GM21367 (cell line): ENCODE measurements around the gene AICDA.
"Not testable (repeated sequence)": the region's sequence is repeated elsewhere in the genome, so short reads cannot be mapped to it uniquely, and the experiment has no call there.

Source experiments
- ATAC-seq: cut with Tn5 transposase; IDR thresholded peaks from one replicate; pipeline ENCODE4 v1.9.1; 2021; ENCODE audit not compliant: unreplicated experiment

Gene AICDA

DNA sequence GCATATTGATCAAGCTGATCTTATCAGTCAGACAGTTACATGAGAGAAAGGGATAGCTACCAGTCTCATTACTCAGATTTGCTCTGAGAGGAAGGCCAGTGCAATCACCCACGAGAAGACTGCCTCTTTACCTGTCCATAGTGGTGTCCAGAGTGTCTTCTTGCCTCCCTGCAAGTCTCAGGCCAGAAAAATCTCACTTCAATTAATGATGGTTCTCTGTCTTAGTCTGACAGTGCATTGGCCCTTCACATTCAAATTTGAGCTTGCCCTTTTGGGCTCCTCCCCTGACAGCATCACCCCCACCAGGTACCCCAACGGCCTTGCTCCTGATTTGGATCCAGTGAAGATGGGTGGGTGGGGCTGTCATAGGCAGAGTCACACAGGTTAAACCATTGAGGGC, at the start of gene AICDA:
Gene AICDA (minus strand): TSS at position 231 of the 400 bp plus-strand sequence. CDS start 92 bp downstream, at position 139.
- ATAC-seq, result no peak

DNA sequence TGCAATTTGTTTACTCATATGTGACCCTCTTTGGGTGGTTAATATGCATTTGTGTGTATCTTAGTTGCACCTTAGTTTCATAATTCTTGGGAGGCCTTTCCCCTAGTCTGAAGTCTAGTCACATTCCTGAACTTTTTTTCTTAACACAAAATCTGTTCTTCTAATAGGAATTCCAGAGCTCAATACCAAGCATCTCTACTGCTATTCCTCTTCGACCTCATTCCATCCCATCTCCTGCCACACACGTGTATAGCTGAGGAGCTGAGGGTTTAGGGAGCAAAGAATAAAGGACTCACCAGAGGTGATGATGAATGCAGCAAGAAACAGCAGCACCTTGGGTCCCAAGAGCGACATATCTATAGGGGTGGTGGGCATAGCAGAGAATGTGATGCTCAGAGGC, 49.1 kb upstream of the AICDA start:
- ATAC-seq, result no peak

DNA sequence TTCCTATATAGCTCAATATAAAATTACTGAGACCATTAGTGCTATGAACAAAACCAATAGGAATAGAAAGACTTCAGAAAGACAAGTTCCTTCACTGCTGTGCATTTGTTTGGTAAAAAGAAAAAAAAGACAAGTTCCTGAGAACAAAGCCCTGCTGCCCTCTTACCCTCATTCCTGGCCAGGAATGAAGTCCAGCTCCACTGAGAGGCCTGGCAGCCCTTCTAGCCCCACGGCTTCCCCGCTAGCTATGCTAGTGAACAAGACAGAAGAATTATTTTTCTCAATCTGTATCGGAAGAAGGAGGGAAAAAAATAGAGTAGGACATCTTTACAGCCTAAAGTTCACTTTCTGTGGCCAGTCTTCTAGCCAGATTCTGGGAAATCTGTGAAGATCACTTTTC, 48.4 kb upstream of the AICDA start:
- no peak for ATAC-seq

DNA sequence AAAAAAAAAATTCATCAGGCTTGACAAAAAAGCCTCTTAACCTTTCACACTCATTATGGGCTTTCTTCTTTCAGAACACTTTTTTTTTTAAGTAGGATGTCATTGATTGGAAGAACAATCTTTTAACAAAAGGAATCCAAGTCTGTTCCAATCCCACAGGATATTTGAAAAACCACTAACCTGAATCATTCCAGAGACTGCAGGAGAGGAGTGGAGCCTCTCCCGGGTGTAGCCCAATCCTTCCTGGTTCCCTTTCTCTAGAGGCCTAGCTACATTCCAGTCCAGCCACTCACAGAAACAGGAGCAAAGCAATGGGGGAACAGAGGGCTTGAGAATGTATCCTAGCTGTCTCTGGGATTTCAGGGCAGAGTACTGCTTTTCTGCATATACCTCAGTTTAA, 45.7 kb upstream of the AICDA start:
- no peak for ATAC-seq

DNA sequence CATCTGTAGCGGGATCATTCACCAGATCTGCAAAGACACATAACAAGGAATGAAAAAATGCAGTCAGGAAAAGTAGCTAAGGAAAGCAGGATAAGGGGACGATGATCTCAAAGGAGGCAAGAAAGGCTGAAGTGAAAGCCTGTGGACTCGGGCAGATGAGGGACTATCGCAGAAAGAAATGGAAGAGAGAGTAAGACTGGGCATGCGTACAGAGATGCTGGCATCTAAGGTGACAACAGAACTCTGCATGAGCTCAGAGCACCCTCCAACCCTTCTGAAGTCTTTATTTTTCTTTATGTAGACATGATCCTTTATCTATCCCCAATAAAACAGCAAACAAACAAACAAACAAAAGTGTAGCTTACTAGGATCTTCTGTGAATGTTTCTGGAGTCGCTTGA, 42.8 kb upstream of the AICDA start:
- no peak for ATAC-seq

DNA sequence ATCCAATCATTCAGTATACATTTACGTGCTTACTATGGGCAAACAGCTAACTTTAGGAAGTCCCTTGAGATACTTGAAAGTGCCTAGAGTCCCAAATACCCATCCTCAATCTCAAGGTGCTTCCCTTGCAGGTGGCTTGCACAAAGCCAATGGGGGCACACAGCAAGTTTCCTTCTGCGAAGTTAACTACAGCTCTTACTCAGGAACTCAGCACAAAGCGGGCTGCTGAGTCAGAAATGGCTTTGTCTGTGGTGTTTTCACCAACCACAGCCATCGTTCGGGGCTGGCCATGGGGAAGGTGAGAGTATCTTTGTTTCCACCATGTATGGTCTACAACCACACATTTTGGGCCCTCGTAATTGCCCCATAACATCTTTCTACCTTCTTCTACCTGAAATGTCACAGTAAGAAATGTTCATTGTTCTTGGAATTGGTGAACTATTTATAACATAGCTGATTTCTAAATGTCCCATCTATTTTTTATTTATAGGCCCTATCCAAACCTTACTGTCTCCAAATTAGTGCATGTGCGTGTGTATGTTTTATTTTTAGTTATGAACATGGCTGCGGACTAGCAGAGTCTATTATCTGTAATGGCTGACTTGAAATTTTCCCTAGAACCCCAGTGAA, 36.0 kb upstream of the AICDA start:
- peak; percentile 70 for ATAC-seq

DNA sequence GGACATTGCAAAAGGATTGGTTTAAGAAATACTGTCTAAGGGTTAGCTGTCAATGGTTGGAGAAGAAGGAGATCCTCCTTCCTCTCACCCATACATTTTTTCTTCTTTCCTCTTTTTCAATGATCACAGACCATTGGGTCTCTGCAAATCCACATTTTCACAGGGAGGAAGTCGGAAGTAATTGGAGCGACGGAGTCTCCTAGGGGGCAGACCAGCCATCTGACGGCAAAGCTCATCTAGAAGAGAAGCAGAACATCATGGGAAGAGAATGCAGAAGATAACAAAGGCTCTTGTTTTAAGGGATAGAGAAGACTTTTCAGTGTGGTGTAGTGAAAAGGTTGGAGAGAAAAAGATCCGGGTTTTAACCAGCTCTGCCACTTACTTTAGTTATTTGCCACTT, 35.3 kb upstream of the AICDA start:
- no peak for ATAC-seq

DNA sequence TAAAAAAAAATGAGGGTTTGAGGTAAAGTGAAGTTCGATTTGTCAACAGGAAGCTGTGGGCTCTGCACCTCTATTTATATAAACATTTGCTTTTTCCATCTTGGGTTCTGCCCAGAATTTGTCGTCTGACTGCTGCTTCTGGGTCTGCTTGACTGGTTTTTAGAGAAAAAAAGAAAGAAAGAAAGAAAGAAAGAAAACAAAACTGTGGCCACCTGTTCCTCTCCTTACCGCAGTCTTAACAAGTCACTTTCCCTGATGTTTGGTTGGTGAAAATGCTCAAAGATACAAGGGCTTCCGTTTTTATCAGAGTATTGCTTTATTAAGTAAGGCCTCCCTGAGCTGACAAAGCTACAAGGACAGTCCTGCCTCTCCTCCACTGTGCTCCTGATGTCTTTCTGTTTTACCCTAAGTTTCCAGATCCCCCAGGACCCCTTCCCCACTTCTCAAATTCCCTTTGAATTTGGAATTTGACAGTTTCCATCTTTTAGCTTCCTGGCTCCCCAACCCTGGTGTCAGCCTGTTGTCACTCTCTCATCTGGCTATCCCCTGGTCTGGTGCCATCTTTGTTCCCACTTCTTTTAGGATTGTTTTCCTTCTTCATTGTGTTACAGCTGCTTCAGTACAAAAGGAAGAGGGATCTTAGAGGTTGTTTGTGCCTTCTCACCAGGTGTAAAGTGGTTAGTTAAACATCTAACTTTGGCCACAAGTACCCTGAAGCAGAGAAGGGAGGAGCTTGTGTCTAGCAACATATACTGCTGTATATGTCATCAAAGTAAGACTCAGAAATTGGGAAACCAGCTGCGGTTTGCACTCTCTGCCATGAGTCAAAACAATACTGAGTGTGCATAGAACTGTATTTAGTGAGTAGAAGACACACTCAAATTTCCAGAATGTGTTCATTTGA, 31.9 kb upstream of the AICDA start:
- peak; percentile 63 for ATAC-seq

DNA sequence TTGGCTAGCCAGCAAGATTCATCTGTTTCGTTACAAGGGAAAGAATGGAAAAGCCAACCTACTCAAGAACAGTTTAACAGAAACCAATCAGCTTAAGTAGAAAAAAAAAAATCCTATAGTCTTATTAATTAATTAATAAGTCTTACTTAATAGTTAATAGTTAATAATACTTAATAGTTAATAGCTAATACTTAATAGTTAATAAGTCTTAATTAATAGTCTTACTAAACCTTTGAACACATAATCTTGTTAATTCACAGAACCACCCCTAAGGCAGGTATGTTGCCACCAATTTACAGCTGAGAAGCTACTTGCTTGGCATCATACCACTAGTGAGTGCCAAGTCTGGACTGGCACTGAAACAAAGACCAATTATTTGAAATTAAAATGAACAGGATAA, 30.1 kb upstream of the AICDA start:
- no peak for ATAC-seq

DNA sequence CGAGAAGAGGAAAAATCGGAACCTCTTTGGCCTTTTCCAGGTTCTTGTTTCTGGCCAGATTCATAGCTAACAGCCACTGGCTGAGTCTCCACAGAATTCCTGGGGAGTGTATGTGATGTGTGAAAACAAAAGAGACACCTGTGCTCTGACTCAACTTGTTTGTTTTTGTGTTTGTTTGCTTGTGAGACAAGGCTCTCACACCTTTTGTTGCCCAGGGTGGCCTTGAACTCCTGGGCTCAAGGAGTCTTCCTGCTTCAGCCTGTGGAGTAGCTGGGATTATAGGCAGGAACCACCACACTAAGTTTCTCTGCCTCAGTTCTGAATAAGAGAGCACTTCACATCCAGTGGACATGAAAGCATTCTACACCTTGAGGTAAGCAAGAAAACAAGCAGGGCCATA, 27.3 kb upstream of the AICDA start:
- no peak for ATAC-seq

DNA sequence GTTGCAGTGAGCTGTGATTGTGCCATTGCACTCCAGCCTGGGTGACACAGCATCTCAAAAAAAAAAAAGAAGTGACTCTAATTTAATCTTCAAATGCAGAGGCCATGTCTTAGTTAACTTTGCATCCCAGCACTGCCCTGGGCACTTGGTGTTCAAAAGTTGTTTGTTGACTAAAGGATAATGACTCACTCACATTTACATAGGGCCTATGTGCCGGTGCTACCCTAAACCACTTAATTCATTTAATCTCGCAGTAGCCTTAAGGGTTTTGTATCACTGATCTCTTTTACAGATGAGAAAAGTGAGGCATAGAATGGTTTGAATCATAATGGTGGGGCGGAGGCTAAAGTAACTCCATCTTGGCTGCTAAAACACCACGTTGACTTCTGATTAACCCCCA, 26.3 kb upstream of the AICDA start:
- ATAC-seq, result no peak

DNA sequence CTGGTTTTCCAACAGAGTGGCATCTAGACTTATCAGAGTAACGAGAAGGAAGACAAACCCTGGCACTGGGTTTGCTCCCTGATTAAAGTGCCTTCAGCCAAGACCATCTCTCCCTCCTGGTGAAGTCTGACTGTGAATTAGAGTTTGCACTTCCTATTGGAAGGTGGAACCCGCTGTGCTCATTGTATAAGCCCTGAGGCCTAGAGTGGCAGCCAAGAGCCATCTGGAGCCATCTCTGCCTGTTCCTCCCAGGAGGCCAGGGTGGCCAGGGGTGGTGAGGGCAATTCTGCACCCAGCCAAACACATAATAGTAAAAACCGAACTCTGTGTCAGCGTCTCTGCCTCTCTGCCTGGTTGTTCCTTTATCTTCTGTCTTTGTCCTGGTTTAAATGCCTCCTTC, 25.0 kb upstream of the AICDA start:
- no peak for ATAC-seq

DNA sequence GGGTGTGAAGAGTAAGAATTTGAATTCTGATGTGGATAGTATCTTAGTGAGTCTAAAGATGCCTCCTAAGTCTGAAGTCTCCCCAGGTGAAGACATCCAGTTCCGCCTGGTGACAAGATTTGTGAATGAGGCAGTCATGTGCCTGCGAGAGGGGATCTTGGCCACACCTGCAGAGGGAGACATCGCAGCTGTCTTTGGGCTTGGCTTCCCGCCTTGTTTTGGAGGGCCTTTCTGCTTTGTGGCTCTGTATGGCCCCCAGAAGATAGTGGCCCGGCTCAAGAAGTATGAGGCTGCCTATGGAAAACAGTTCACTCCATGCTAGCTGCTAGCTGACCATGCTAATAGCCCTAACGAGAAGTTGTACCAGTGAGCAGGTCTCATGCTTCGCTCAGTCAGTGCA, 24.6 kb upstream of the AICDA start:
- ATAC-seq, result no peak

DNA sequence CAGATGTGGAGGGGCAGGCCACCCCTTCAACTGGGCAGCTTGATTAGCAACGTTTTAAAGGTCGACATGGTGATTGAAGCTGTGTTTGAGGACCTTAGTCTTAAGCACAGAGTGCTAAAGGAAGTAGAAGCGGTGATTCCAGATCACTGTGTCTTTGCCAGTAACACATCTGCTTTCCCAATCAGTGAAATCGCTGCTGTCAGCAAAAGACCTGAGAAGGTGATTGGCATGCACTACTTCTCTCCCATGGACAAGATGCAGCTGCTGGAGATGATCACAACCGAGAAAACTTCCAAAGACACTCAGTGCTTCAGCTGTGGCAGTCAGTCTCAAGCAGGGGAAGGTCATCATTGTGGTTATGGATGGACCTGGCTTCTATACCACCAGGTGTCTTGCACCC, 23.9 kb upstream of the AICDA start:
- no peak for ATAC-seq

DNA sequence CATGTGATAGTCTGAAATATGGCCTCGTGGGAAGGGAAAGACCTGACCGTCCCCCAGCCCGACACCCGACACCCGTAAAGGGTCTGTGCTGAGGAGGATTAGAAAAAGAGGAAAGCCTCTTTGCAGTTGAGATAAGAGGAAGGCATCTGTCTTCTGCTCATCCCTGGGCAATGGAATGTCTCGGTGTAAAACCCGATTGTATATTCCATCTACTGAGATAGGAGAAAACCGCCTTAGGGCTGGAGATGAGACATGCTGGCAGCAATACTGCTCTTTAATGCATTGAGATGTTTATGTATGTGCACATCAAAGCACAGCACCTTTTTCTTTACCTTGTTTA, 23.3 kb upstream of the AICDA start:
- not testable (repeated sequence) for ATAC-seq

DNA sequence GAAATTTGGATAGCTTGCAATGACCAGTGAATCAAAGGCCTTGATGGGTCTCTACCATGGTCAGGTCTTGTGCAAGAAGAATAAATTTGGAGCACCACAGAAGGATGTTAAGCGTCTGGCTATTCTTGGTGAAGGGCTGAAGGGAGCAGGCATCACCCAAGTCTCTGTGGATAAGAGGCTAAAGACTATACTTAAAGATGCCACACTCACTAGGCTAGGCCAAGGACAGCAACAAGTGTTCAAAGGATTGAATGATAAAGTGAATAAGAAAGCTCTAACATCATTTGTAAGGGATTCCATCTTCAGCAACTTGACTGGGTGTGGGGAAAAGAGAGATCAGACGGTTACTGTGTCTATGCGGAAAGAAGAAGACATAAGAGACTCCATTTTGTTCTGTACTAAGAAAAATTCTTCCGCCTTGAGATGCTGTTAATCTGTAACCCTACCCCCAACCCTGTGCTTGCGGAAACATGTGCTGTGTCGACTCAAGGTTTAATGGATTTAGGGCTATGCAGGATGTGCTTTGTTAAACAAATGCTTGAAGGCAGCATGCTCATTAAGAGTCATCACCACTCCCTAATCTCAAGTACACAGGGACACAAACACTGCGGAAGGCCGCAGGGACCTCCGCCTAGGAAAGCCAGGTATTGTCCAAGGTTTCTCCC, 22.8 kb upstream of the AICDA start:
- not testable (repeated sequence) for ATAC-seq

DNA sequence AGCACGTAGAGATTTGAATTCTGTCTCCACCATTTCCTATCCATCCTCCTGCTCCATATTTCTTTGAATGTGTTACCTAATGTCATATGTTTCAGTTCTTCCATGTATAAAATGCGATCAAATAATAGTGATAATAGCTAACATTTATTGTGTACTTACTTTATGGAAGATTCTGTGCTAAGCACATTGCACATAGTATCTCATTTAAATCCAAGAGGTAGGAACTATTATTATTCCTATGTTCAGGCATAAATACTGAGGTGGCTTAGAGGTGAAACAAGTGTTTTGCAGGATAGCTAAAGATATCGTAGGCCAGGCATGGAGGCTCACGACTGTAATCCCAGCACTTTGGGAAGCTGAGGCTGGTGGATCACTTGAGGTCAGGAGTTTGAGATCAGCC, 17.5 kb upstream of the AICDA start:
- ATAC-seq, result no peak

DNA sequence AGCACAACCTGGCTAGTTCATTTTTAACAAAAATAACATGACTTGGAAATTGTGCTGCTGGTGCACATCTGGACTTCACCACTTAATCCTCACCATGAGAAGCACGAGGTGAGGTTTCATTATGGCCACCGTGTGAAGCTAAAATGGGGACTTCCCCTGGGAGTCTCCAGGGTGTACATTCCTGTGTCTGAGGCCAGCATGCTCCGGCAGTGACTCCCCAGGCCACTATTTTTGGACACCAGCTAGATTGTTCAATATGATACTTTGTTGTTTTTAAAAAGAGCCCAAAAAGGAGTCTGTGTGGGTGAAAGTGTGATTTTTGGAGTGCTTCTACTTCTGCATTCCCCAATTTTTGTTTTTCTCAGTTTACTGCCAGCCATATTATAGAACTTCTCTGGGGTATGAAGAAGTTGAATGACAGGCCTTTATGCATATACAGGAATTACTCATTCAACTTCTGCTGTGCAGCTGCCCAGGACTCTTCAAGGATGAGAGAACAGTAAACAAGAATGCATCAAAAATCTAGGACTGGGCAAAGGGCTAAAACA, 16.9 kb upstream of the AICDA start:
- peak; percentile 93 for ATAC-seq

DNA sequence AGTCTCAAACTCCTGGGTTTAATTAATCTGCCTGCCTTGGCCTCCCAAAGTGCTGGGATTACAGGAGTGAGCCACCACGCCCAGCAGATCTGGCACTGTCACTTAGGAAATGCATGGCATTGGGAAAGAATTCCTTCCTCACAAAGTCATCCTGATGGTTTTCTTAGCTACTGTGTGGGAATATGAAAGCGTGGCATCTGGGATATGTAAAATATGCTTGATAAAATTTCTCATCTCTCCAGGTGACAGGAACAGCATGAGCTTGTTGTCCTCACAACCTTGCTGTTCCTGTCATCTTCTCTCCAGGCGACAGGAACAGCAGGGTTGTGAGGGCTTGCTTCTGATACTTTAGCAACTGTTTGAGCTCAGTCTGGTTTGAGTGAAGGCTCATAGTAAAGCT, 16.1 kb upstream of the AICDA start:
- no peak for ATAC-seq

DNA sequence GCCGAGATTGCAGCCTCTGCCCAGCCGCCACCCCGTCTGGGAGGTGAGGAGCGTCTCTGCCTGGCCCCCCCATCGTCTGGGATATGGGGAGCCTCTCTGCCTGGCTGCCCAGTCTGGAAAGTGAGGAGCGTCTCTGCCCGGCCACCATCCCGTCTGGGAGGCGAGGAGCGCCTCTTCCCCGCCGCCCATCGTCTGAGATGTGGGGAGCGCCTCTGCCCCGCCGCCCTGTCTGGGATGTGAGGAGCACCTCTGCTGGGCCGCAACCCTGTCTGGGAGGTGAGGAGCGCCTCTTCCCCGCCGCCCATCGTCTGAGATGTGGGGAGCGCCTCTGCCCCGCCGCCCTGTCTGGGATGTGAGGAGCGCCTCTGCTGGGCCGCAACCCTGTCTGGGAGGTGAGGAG, 12.1 kb upstream of the AICDA start:
- not testable (repeated sequence) for ATAC-seq

DNA sequence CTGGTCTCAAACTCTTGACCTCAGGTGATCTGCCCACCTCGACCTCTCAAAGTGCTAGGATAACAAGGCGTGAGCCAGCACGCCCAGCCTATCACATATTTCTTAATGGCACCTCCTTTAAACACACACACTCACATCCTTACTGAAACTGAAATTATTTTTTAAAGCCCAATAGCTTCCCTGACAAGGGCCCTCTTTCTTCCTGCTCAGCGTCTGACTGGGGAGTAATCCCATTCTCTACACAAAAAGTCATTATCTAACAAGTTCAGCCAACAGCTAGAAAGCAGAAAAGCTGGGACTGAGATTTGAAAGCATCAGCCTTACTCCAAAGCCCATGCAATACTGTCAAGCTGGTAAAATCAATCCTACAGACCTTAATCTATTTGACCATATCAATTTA, 10.0 kb upstream of the AICDA start:
- no peak for ATAC-seq

DNA sequence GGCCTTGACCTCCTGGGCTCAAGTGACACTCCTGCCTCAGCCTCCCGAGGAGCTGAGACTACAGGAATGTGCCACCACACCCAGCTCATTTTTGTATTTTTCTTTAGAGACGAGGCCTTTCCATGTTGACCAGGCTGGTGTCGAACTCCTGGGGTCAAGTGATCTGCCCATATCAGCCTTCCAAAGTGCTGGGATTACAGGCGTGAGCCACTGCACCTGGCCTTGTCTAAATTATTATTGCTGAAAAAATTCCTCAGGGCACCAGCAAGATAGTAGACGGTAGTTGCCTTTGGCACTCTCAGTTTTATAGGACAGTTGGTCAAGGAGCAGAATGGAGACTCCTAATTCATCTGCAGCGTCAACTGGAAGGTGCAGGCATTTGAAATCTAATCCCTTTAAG, 2.5 kb upstream of the AICDA start:
- no peak for ATAC-seq
